ENCODE measurements around the gene DNALI1. TPM values are rescaled to one million over a fixed set of nuclear protein-coding genes. Genes with fewer than 3 reads are reported as not detected.
"Not testable (repeated sequence)": the region's sequence is repeated elsewhere in the genome, so short reads cannot be mapped to it uniquely, and the experiment has no call there.

DNALI1 gene
- polyA plus RNA-seq, 1 donor: 63.0 TPM

- no peak for DNase-seq
Observed at GRCh38 chr1:37545019-37545418, 11.7 kb upstream of the DNALI1 start.

GRCh38 chr1:37549341-37549740, 7.4 kb upstream of the DNALI1 start:
- no peak for DNase-seq

DNA sequence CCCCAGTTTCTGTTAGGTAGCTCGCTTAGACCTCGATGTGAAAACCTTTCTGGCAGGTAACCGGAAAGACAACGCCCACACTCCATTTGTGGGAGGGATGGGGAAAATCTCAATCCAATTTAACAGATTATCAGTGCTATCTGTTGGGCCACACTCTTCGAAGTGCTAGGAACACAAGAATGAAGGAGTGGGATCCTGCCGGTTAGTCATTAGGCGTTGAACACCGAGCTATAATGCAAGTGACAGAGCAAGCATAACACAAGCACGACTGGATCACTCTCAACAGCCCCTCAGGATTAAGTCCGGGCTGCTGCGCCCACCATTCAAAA, 3.2 kb upstream of the DNALI1 start:
- no peak for DNase-seq

DNA sequence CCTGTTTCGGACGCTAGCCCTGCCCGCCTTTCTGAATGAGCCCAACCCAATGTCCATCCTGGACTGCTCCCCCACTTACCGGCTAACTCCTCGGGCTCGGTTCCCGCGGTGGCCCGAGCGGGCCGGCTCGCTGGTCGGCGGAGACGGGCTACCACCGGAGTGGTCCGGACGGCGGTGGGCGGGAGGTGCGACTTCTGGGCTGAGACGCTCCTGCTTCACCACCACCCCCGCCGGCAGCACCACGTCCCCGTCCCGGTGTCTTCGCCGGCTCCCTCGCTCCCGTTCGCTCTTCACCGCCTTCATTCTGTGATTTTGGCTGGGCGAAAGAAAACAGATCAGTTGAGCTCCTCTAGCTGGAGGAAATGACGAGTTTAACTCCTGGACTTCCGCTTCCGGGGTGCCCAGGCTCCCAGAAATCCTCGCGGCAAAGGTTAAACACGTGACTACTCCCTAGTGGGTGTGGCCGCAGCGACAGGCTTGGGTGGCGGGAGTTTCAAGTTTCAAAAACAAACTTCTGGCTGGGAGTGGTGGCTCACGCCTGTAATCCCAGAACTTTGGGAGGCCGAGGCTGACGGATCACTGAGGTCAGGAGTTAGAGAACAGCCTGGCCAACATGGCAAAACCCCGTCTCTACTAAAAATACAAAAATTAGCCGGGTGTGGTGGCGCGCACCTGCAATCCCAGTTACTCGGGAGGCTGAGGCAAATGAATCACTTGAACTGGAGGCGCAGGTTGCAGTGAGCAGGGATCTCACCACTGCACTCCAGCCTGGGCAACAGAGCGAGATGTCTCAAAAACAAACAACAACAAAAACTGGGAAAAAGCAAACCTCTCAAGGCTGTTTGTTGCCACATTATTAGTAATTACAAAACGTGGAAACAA, 2.6 kb upstream of the DNALI1 start, which contains the start of gene SNIP1:
Gene SNIP1, minus strand, starts transcription at position 367 of the 882 bp plus-strand sequence. Its CDS starts 64 bp downstream, at position 303.
- DNase-seq: peak; percentile 93

- DNase-seq: no peak
Observed at GRCh38 chr1:37557402-37557801, 662 bp downstream of the DNALI1 start.

DNA sequence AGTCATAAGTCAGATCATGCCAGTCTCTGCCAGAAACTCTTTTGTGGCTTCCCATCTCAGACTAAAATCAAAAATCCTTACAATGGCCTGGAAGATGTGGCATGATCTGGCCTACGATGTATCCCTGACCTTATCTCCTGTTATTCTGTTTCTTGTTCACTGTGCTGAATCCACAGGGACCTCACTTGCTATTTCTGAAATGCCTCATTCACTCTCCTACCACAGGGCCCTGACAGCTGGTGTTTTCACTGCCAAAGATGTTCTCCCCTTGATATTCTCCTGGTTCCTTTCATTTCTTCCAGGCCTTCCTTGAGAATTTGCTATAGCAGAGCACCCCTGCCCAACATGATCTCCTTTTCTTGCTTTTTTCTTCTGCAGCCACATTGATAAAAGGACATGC, 1.7 kb downstream of the DNALI1 start:
- no peak for DNase-seq

- no peak for DNase-seq
Observed at GRCh38 chr1:37559080-37559479, 2.3 kb downstream of the DNALI1 start.

DNA sequence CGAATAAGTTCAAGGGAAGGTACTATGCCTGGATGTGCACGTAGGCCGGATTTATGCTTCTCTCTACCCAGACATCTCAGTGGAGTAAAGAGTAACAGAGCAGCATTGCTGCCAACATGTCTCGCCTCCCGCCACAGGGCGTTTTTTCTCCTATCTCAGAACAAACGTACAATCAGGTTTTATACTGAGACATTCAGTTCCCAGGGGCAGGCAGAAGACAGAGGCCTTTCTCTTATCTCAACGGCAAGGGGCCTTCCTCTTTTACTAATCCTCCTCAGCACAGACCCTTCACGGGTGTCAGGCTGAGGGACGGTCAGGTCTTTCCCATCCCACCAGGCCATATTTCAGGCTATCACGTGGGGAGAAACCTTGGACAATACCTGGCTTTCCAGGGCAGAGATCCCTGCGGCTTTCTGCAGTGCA, 3.2 kb downstream of the DNALI1 start:
- not testable (repeated sequence) for DNase-seq

- DNase-seq: no peak
Observed at GRCh38 chr1:37560401-37561132, 3.8 kb downstream of the DNALI1 start.

DNA sequence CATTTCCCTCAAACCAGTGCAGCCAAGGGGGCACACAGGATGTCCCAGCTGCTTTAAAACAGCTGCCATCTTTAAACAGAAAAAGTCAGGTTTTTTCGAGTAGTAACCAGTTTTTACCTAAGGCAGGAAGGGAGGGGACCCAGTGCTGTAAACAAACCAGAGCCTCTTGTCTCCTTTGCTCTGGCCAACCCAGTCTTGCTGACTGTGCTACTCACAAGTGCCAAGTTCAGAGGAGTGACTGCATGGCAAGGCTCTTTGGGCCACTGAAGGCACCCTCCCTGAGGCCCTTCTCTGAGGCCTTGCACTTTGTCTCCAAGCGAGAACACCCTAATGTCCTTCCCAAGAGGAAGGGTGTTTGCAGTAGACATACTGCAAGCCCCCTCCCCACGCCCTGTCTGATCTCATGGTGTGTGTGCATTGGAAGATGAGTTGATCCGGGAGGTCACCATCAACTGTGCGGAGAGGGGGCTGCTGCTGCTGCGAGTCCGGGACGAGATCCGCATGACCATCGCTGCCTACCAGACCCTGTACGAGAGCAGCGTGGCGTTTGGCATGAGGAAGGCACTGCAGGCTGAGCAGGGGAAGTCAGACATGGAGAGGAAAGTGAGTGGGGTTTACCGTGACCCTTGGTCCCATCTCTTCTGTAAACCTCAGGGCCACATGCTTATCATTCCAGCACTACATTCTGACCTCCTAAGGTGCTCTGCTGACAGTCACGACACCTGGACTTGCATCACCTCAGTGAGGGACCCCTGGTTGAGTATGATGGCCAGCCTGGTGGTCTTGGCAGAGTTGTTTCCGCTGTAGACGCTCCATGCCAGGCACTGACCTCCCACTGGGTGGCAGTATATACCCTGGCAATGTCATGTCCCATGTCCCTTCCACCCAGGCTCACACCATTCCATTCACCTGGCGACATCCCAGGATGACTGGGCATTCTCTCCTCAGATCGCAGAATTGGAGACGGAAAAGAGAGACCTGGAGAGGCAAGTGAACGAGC, 4.7 kb downstream of the DNALI1 start:
- no peak for DNase-seq

GRCh38 chr1:37562984-37563383, 6.2 kb downstream of the DNALI1 start:
- DNase-seq: no peak

DNA sequence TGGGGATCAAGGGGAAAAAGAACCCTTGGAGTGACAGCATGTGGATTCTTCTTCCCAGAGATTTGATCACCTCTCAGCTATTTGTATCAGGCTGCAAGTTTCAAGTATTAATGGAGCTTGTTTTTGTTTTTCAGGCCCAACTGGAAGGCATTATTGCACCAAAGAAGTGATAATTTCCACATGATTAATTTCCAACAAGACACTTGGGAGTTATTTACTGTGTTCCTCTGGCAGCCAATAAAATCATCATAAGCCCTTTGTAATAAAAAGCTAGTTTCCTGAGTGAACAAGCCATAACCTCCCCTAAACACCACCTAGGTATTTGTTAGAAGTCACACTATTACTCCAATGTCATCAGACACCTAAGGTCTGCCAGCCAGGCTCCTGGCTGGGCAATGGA, 8.2 kb downstream of the DNALI1 start:
- no peak for DNase-seq

DNA sequence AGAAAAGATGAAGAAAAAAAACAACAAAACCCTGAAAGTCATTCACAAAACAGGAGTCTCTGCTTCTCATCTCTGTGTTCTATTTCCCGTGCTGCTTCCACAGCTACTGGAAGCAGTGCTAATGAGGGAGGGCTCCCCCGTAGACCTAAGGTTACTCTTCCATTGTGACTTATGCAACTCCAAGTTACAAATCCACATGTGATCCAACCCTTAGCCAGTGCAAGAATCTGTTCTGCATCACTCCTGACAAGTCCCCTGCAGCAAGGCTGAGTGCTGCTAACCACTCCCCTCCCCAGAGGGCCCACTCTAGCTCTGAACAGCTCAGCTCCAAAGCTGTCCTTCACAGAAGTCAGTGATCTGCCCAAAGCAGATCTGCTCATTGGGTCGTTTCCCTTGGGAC, 10.3 kb downstream of the DNALI1 start:
- DNase-seq: no peak

- no peak for DNase-seq
Observed at GRCh38 chr1:37570528-37571334, 14.0 kb downstream of the DNALI1 start.

- DNase-seq: no peak
Observed at GRCh38 chr1:37574834-37575480, 18.2 kb downstream of the DNALI1 start.

- no peak for DNase-seq
Observed at GRCh38 chr1:37575692-37576091, 19.0 kb downstream of the DNALI1 start.

- DNase-seq: not testable (repeated sequence)
Observed at GRCh38 chr1:37584544-37584943, 27.8 kb downstream of the DNALI1 start.

- no peak for DNase-seq
Observed at GRCh38 chr1:37588939-37589338, 32.2 kb downstream of the DNALI1 start.

DNA sequence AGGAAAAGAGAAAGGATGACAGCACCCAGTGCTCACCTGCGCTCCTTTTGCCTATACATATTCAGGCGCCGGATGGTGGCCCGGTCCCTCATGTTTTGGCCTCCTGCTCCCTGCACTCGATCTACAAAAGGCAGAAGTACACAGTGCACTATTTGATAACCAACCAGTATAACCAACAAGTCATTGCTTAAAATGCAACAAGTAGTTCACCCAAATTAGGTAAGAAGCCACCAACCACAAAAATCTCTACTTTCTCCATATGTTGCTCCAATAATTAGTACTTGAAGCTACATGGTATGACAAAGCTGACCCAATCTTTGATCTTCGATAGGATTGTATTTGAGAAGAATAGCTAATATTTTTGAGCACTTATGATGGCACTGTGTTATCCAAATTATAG, 37.0 kb downstream of the DNALI1 start:
- no peak for DNase-seq

DNA sequence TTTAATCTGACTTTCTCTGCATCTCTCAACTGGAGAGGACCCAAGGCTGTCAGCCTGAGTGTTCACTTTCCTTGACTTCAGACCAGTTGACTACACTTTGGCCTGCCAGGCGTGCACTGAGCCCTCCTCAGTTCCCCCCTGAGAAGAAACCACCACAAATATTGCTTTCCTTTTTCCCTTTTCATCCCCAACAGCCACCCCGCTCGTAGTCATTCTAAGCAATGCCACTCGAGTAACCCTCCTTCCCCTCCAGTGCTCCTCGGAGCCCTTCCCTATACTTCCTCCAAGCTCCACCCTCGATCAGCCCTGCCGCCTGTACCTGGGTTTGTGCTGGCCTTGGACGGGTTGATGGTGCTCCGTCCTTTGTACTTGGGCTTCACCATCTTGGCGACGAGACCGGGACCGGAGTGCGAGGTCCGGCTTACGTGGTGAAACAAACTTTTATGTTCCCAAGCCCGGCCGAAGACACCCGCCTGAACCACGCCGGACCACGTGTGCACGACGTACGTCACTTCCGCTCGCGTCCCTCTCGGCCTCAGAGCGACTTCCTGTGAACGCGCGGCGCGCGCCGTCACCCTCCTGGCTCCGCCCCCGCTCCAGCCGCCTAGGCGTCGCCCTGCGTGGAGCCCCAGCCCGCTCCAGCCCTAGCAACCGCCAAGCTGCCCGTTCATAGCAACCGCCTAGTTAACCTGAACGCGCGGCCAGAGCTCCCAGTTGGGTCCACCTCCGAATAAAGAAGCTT, 38.9 kb downstream of the DNALI1 start, which contains the start of gene GNL2:
Gene GNL2, minus strand, starts transcription at position 498 of the 742 bp plus-strand sequence. Its CDS starts 115 bp downstream, at position 383.
- DNase-seq: peak; percentile 96

Measured in left kidney (tissue), 2 donors.